GM11168 (cell line): ENCODE data around the gene POLN.

ENCODE experiments used
- in situ Hi-C: fragments of 300-500 bp; cut with MboI; formaldehyde crosslinking; loops from one replicate; pipeline ENCODE4 v1.12.0; 2022; ENCODE audit warnings: low sequenced_read_pairs; ENCODE audit not compliant: unreplicated experiment

Gene POLN

DNA sequence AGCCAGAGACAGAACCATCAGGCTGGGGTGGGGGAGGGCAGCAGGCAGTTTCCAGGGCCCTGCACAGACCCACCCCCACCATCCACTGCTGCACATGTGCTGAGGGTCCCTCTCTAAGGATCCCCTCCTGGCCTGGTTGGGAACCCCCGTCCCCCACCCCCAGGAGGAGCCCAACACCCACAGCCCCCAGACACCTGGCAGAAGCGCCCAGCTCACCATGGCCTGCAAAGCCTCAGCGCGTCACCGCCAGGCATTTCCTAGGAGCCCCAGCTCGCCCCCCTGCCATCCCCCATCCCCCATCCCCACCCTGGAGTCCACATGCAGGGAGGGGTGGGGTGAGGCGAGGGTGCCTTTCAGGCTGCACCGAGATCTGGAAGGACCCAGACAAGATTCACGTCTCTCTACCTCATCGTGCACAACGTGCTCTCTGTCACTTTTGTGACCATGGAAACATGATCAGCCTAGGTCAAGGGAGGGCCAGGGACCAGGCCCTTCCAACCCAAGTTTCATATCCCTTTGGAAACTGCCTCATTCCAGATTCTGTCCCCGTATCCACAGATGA, 10.7 kb upstream of the POLN start:
- in situ Hi-C loops = no loop called here

- in situ Hi-C loops = no loop called here
Observed at GRCh38 chr4:2251795-2252529, 10.0 kb upstream of the POLN start.

- in situ Hi-C loops = no loop called here
Observed at GRCh38 chr4:2251073-2251794, 9.3 kb upstream of the POLN start.

GRCh38 chr4:2250357-2251072, 8.6 kb upstream of the POLN start:
- in situ Hi-C loops = no loop called here

DNA sequence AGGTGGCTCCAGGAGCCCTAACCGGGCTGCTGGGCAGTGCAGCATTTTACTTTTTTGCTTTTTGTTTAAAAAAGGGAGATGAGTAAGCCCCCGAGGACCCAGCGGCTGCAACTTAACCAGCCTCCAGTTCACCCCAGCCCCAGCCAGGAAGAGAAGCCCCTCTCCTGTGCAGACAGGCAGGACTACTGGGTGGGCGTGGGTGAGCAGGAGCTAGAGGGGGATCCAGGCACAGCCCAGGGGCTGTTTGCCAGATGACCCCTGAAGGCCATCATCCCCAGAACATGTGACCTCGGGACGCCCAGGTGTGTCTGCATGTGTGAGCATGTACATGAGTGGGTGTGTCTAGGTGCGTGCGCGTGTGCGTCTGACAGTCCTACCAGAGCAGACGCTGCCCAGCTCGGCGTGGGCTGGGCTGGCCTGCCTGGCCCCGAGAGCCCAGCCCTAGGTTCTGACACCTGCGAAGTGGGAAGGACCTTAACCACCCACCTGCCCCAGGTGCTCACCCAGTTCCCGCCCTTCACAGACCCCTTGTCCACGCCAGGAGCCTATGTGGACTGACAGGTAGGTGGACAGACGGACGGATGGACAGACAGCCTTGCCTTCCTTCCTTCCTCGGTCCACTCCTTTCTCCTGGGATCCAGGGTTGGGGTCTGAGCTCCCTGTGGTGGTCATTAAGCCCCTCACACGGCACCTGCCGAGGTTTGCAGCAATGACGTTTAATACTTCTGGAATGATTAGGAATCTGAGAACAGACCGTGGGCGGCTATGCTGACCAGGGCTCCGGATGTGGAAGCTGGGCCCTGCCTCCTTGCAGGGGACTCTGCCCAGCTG, 7.8 kb upstream of the POLN start:
- in situ Hi-C loops = no loop called here

GRCh38 chr4:2248821-2249261, 6.9 kb upstream of the POLN start:
- in situ Hi-C loops = no loop called here

DNA sequence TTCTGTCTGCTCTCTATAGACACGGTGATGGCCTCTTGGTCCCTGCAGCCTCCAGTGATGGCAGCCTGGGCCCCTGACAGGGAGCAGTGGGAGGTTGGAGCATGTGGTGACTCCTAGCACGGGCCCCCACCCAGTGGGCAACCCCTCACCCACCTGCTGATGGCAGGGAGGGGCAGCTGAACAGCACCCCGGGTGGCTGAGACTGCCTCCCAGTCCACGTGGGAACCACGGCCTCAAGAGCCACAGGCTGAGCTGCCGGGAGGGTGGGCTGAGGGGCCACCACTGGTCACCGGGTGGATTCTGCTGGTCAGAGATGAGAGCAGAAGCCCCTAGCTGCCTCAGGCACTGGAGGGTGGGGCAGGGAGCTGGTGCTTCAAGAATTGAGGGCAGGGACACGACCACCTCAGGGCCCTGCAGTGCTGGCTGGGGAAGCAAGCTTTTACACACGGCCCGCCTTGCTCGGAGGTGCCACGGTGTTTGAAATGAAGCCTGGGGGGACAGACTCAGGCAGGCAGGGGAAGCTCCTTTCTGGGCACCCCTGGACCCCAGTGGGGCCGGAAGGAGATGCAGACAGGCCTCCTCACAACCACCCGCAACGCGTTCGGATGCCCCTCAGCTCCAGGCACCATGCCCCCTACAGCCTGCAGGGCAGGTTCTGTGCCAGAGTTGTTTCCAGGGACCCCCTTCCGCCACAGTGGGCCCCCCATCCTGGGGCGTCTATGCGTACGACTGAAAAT, 6.3 kb upstream of the POLN start:
- in situ Hi-C loops = no loop called here

DNA sequence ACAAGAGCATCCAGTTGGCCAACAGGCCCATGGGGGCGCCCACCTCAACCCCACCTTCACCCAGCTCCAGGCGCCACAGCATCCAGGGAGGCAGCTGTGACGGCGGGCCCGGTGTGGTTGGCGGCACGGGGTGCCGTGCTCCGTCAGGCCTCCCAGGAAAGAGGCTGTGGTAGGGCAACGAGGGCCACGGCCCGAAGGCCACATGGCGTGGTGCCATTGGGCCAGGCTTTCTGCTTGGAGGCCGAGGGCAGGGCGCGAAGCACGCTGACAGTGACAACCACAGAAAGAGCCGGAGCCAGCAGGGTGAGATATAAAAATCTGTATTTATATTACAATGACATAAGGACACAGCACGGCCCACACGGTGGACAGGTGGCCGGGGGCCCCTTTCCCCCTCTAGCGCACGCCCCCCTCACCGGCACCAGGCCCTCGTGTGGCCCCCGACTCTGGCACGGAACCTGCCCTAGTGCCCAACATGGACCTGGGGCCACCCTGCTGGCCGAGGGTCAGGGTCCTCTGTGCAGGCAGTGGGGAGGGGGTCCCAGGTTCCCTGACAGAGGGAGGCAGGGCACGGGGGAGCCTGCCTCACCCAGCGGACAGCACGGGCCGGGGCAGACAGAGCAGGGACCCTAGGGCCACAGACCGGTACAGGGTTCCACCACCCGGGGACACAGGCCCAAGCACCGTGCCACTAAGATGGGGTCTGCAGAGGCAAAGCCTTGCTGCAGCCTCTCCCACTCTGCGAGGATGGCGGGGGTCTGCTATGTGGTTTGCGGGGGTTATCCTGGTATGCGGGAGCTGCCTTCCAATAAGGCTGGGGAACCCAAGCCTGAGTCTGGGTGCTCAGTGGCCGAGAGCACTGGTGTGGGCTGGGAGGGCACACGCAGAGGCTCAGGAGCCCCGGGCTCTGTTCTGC, 5.5 kb upstream of the POLN start:
- in situ Hi-C loops = no loop called here

DNA sequence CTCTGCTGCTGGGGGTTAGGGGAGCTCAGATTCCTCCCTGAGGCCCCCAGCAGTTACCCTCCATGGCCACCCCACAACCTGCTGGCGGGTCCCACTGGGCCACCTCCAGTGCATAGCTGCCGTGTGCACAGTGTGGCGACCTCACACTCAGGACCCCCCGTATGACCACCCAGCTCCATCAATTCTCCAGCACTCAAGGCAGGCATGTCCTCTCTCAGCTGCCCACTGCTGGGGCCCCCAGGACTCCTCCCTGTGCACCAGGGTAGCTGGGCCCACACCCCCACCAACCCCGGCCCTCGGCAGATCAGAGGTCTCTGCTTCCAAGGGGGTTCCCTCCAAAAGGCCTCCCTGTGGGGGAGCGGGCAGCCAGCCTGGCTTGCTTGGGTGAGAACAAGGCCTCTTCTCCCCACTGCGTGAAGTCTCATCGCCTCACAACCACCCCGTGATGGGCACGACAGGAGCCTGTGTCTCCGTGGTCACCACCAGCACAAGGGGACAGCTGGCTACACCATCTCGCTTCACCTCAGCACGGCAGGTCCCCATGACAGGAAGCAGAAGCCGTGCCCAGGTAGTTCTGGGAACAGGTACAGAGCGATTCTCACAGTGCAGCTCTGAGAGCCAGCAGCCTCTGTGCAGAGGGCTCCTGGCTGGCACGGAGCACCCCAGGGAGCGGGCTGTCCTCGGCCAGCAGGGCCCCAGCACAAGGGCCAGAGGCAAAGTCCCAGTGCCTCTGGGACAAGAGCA, 4.6 kb upstream of the POLN start:
- in situ Hi-C loops = no loop called here

DNA sequence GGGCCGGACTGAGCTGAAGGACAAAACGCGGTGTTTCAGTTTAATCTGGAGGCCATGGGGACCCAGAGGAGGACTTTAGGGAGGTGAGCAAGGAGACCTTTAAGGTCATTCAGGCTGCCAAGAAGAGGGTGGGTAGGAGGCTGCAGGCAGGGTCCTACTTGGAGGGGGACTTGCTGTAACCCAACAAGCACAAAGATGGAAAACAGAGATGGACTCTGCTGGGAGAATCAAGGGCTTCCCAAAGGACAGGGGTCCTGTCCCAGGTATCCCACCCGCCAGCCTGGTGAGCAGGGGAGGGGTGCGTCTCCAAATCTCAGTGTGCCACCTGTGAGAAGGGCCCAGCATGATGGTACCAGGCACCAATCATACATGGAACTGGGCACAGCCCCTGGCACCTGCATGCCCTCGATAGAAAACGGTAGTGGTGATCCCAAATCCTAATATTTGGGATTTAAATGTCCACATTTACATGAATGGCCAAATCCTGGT, 3.9 kb upstream of the POLN start:
- in situ Hi-C loops = no loop called here

DNA sequence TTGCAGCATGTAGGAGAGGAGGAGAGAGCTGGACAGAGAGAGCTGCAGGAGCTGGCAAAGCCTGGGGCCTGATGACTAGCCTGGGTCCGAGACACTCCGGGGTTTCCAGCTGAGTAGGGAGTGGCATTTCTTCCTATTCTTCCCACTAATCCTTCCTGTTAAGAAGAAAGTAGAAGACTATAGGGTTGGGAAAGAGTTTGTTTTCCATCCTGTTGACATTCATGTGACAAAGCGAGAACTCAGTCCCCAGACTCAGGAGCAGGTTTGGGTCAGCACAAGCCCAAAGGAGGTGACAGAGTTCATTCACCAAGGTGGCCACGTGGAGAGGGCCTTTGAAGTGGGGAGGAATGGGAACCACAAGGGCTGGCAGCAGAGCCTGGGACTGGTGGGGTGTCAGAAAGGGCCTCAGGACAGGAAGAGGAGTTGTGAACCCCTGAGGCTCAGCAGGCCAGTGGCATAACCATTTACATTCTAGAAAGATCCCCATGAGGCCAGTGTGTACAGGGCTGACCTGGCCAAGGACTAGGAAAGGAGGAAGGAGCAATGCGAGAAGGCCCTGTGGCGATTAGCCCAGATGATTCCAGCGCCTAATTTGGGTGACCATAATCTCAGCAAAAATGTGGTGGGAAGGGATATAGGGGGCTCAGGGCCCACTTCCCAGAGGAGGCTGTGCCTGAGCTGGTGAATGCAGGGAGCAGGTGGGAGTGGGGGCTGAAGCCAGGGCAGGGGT, 3.3 kb upstream of the POLN start:
- in situ Hi-C loops = no loop called here

- in situ Hi-C loops = no loop called here
Observed at GRCh38 chr4:2243681-2244380, 1.9 kb upstream of the POLN start.

DNA sequence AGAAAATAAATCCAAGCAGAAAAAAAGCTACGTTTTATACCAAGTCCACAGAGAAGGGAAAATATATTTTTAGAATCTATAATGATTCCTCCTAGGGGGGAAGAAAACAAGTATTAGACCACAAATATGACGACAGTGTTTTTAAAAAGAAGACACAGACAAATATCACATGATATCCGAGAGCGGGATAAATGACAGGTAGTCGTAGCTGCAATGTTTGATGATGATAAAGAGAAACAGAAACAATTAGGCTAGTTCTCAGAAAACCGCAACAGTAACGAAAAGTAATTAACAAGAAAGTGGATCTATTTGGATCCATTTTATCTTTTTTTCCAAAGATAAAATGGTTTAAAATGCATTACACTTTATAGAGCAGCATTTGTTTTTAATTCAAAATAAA, 918 bp downstream of the POLN start:
- in situ Hi-C loops = no loop called here

DNA sequence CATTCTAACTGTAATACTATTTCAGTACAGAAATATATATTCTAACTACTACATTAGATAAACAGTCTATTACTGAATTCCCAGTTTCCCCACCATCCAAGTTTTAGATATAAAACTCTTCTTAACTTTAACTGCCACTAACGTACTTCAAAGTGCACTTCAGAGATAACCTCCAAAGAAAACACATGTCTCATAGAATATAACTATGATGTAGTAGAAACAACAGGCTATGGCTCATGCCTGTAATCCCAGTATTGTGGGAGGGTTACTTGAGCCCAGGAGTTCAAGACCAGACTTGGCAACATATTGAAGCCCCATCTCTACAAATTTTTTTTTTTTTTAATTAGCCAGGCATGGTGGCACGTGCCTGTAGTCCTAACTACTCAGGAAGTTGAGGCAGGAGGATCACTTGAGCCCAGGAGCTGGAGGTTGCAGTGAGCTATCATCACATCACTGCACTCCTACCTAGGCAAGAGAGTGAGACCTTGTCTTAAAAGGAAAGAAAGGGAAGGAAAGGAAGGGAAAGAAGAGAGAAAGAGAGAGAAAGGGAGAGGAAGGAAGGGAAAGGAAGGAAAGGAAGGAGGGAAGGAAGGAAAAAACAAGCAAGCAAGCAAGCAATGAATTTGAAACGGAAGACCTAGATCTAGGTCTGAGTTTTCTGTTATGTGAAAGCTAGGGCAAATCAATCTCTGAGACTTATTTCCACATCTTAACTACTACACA, 4.8 kb downstream of the POLN start:
- in situ Hi-C loops = no loop called here

GRCh38 chr4:2231082-2231481, 10.8 kb downstream of the POLN start:
- in situ Hi-C loops = no loop called here

GRCh38 chr4:2226261-2226660, 15.7 kb downstream of the POLN start:
- in situ Hi-C loops = no loop called here
